ENCODE results near the gene DIMT1.

DNA sequence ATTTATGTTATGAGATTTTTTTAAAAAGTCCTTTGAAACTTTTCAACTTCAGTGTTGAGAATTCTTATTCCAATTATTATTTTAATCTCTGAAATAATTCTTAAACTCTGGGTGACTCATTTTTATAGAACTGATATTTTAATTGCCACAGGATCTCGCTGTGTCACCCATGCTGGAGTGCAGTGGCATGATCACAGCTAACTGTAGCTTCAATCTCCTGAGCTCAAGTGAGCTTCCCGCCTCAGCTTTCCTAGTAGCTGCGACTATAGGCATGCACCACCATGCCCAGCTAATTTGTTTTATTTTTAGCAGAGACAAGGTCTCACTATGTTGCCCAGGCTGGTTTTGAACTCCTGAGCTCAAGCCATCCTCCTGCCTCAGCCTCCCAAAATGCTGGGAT is 41.0 kb downstream of the DIMT1 start:
- TF ChIP-seq, protein P1, sequence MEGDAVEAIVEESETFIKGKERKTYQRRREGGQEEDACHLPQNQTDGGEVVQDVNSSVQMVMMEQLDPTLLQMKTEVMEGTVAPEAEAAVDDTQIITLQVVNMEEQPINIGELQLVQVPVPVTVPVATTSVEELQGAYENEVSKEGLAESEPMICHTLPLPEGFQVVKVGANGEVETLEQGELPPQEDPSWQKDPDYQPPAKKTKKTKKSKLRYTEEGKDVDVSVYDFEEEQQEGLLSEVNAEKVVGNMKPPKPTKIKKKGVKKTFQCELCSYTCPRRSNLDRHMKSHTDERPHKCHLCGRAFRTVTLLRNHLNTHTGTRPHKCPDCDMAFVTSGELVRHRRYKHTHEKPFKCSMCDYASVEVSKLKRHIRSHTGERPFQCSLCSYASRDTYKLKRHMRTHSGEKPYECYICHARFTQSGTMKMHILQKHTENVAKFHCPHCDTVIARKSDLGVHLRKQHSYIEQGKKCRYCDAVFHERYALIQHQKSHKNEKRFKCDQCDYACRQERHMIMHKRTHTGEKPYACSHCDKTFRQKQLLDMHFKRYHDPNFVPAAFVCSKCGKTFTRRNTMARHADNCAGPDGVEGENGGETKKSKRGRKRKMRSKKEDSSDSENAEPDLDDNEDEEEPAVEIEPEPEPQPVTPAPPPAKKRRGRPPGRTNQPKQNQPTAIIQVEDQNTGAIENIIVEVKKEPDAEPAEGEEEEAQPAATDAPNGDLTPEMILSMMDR (conservative IDR thresholded peaks at IDR 0.05 in 1 of 2, IDR thresholded peaks at IDR 0.05 in 1 of 2; ENCODE audit: extremely low read depth in 1 of 2, insufficient read depth in 1 of 2, low read depth in 1 of 2, low read length in 2 of 2) = no peak
- TF ChIP-seq EZH2 (IDR thresholded peaks at IDR 0.05; ENCODE audit: borderline replicate concordance, low read length) = no peak
